RKO (cell line): Measurements from ENCODE around the gene IFNW1.

Experiments
- DNase-seq: peaks from one replicate; pipeline ENCODE4 v3.0.0-alpha.2; 2016; ENCODE audit warnings: low spot score

IFNW1 gene

GRCh38 chr9:21110708-21111576 is 30.7 kb downstream of the IFNW1 start:
- DNase-seq, result peak; percentile 78

DNA sequence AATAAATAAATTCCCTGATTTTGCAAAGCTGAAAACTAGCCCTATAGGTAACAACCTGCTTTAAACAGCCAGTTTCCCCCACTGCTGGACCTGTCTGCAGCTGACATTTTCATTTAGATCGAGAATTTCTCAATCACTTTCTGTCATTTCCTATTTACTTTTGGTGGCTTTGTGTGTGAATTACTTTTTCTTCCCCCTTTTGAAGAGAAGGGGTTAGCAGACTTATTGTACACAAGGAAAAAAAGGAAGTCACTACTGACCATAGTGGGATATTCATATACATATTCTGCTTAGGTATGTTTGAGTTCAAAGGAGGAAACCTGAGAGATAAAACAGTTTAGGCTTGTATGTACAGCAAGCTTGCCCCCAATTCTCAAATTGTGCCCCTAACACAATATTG is 36.8 kb downstream of the IFNW1 start:
- no peak for DNase-seq

DNA sequence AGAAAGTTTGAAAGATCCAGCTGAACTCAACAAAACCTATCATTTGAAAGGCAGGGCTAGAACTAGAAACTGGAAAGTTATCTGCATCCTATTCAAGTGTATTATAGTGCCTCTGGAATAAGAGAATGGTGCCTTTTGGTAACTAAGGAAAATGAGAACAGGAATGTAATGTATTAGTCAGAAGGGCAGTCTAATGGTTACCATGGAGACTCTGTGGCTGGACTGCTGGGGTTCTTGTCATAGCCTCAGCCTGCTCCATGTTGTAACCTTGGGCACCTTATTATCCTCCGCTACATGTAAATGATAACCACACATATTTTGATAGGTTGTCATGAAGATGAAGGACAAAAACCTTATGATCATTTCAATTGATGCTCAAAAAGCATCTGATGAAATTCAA is 39.3 kb downstream of the IFNW1 start:
- DNase-seq, result no peak

DNA sequence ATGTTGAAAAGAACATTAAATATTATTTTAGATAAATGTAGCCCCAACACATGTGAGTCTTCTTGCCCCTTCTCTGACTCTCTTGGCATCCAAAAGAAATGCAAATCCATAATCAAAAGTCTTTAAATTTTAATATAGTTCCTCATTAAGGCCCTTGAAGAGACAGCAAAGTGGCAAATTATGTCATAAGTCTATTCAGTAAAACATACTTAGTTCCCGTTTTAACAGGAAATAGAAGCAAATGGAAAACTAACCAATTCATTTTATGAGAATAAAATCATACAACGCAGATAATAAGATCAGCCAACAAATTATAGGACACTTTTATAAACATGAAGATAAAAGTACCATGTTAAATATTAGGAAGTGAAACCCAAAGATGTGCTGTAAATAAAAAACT is 43.8 kb downstream of the IFNW1 start:
- DNase-seq, result no peak

DNA sequence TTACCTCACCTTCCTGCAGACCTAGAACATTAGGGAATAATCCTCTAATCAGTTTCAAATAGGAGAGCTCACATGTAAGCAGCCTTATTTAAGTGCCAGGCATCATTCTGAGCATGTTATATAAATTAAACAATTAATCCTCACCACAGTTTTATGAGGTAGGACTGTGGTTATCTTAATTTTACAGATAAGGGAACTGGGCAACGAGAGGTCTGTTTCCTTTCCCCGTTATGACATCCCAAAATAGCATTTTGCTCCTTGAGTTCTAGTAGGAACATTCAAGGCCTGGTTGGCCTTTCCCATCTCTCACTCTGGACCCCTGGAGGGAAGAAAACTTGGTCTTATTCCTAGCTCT is 44.8 kb downstream of the IFNW1 start:
- no peak for DNase-seq

DNA sequence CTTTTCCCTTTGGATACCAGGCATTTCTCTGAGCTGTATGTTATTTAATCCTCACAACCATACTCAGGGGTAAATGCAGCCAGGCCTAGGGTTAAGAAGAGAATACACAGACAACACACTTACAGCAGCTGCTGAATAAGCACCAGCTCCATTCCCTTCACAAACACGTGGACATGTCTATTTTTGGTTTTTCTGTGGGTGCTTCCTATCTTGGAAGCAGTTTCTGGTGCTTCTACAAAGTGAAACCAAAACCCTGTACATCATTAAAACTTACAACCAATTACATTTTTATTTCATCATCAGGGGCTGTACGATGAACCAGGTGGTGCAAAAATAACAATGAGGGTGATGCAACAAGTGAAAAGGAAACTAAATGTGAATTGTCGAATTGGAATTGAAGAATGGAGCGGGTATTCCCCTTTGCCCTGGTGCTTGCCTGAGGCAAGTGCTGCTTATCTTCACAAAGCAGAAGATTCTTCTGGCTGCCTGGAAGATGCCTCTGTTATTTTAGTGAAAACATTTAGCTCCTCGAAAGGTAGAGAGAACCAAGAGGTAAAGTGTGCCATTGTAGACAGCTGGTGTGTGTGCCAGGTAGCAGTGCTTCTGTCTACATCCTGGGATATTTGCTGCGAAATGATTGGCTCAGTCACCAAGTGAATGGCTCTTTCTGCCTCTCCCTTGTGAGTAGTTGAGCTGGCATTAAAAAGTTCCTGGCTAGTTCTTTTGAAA is 45.3 kb downstream of the IFNW1 start:
- DNase-seq, result no peak

- no peak for DNase-seq
Measured at GRCh38 chr9:21095561-21095960, 46.1 kb downstream of the IFNW1 start.
